HuH-7.5 (cell line): ENCODE data around the gene CDK5.

Source experiments
- DNase-seq: peaks from one replicate; pipeline ENCODE4 v3.0.0; 2011; ENCODE audit warnings: low spot score

CDK5 gene

GRCh38 chr7:151071032-151071866, 13.6 kb upstream of the CDK5 start:
- DNase-seq, result no peak

- DNase-seq, result no peak
Observed at GRCh38 chr7:151070574-151070960, 12.9 kb upstream of the CDK5 start.

GRCh38 chr7:151069841-151070573, 12.3 kb upstream of the CDK5 start:
- DNase-seq, result no peak

GRCh38 chr7:151068069-151068773, 10.5 kb upstream of the CDK5 start:
- no peak for DNase-seq

- no peak for DNase-seq
Observed at GRCh38 chr7:151066273-151066974, 8.7 kb upstream of the CDK5 start.

- no peak for DNase-seq
Observed at GRCh38 chr7:151065516-151065915, 7.8 kb upstream of the CDK5 start.

GRCh38 chr7:151064993-151065392, 7.3 kb upstream of the CDK5 start:
- no peak for DNase-seq

GRCh38 chr7:151064454-151064853, 6.8 kb upstream of the CDK5 start:
- DNase-seq, result no peak

- peak; percentile 71 for DNase-seq
Observed at GRCh38 chr7:151063212-151063561, 5.5 kb upstream of the CDK5 start.

GRCh38 chr7:151062399-151063211, 4.9 kb upstream of the CDK5 start:
- peak; percentile 99 for DNase-seq

GRCh38 chr7:151062111-151062398, 4.4 kb upstream of the CDK5 start:
- DNase-seq, result no peak

- no peak for DNase-seq
Observed at GRCh38 chr7:151061213-151062110, 3.8 kb upstream of the CDK5 start.

GRCh38 chr7:151060416-151061212, 2.9 kb upstream of the CDK5 start:
- no peak for DNase-seq

- DNase-seq, result no peak
Observed at GRCh38 chr7:151060113-151060415, 2.4 kb upstream of the CDK5 start.

- peak; percentile 97 for DNase-seq
Observed at GRCh38 chr7:151059367-151060112, 1.8 kb upstream of the CDK5 start, which contains the start of gene SLC4A2. TSS of gene SLC4A2 (plus strand) at chr7:151059589. CDS start at chr7:151061988, 2,399 bp downstream.

GRCh38 chr7:151058781-151059366, 1.2 kb upstream of the CDK5 start:
- DNase-seq, result no peak

- peak; percentile 100 for DNase-seq
Observed at GRCh38 chr7:151057989-151058780, 488 bp upstream of the CDK5 start.
